NCI-H2171 treated with DMSO at 0.1 percent for 48 hours (cell line): ENCODE results near the gene CDC42BPB.

Source experiments
- DNase-seq: peaks from one replicate; lab custom pipeline; 2025; lab: John Stamatoyannopoulos, UW

CDC42BPB gene

GRCh38 chr14:102944448-102945330 lies 112.7 kb downstream of the CDC42BPB start:
- DNase-seq: no peak

- DNase-seq: no peak
Measured at GRCh38 chr14:102943979-102944378, 113.4 kb downstream of the CDC42BPB start.

- no peak for DNase-seq
Measured at GRCh38 chr14:102943454-102943853, 113.9 kb downstream of the CDC42BPB start.

GRCh38 chr14:102942069-102942468 lies 115.3 kb downstream of the CDC42BPB start:
- DNase-seq: no peak

GRCh38 chr14:102941419-102942011 lies 115.8 kb downstream of the CDC42BPB start:
- DNase-seq: no peak

GRCh38 chr14:102940729-102941362 lies 116.5 kb downstream of the CDC42BPB start:
- no peak for DNase-seq

GRCh38 chr14:102939820-102940561 lies 117.4 kb downstream of the CDC42BPB start:
- DNase-seq: no peak

- DNase-seq: no peak
Measured at GRCh38 chr14:102939329-102939728, 118.0 kb downstream of the CDC42BPB start.

- no peak for DNase-seq
Measured at GRCh38 chr14:102938191-102938590, 119.2 kb downstream of the CDC42BPB start.

- DNase-seq: no peak
Measured at GRCh38 chr14:102937331-102938175, 119.8 kb downstream of the CDC42BPB start.

GRCh38 chr14:102935756-102936155 lies 121.6 kb downstream of the CDC42BPB start:
- no peak for DNase-seq

- DNase-seq: no peak
Measured at GRCh38 chr14:102933618-102934231, 123.6 kb downstream of the CDC42BPB start.

- no peak for DNase-seq
Measured at GRCh38 chr14:102932484-102933248, 124.7 kb downstream of the CDC42BPB start.

- DNase-seq: no peak
Measured at GRCh38 chr14:102931580-102932285, 125.6 kb downstream of the CDC42BPB start.

- no peak for DNase-seq
Measured at GRCh38 chr14:102930753-102931579, 126.4 kb downstream of the CDC42BPB start.

- DNase-seq: peak; percentile 46
Measured at GRCh38 chr14:102930138-102930752, 127.1 kb downstream of the CDC42BPB start.

- DNase-seq: no peak
Measured at GRCh38 chr14:102929241-102930137, 127.9 kb downstream of the CDC42BPB start.
